H1 (cell line): ENCODE measurements around the gene HSPA12A. TPM values are rescaled to one million over a fixed set of nuclear protein-coding genes. Genes with fewer than 3 reads are reported as not detected.

Source experiments
- CTCF ChIA-PET: fragments of 300-600 bp; sonication (Branson Sonifier 250); formaldehyde crosslinking; loops from one replicate; lab custom pipeline; 2021; ENCODE audit not compliant: partially characterized antibody; lab: Charles Lee
- POLR2A ChIA-PET: fragments of 300-600 bp; sonication (Branson Sonifier 250); formaldehyde crosslinking; loops from one replicate; lab custom pipeline; 2021; ENCODE audit warnings: inconsistent platforms; ENCODE audit not compliant: partially characterized antibody; lab: Charles Lee
- DNase-seq, 2 experiments: peaks; one replicate each; pipeline versions ENCODE4 v3.0.0 to v3.0.0-alpha.2; 2010 to 2022; ENCODE audit warnings: low spot score in 2 of 2, low read depth in 1 of 2, mixed read lengths in 1 of 2
- FAIRE-seq: peaks from 2 replicates; lab custom pipeline; 2011; peaks lifted over from hg19 to GRCh38; lab: Jason Lieb, UNC
- H2AFZ ChIP-seq: 2 replicates; pipeline ENCODE4 v1.8.1; 2012; ENCODE audit warnings: low read length, inconsistent platforms
- H2AK5ac ChIP-seq: 2 replicates; pipeline ENCODE4 v1.6.1; 2013; ENCODE audit warnings: low read depth, low read length
- H2BK120ac ChIP-seq: replicated peaks from 2 replicates; pipeline ENCODE3; 2013; ENCODE audit warnings: low read depth, low read length, inconsistent platforms
- H2BK12ac ChIP-seq: 2 replicates; pipeline ENCODE4 v1.6.1; 2013; ENCODE audit warnings: low read depth, low read length
- H2BK15ac ChIP-seq: 2 replicates; pipeline ENCODE4 v1.6.1; 2013; ENCODE audit warnings: low read length
- H2BK20ac ChIP-seq: 2 replicates; pipeline ENCODE4 v1.6.1; 2013; ENCODE audit warnings: low read length
- H2BK5ac ChIP-seq: 2 replicates; pipeline ENCODE4 v1.6.1; 2013; ENCODE audit warnings: low read depth, low read length
- H3K14ac ChIP-seq: 2 replicates; pipeline ENCODE4 v1.6.1; 2013; ENCODE audit warnings: inconsistent platforms; ENCODE audit not compliant: insufficient read length
- H3K18ac ChIP-seq: 2 replicates; pipeline ENCODE4 v1.6.1; 2013; ENCODE audit warnings: low read length; ENCODE audit errors: extremely low read depth
- H3K23ac ChIP-seq: 2 replicates; pipeline ENCODE4 v1.6.1; 2013; ENCODE audit warnings: inconsistent platforms; ENCODE audit not compliant: insufficient read length
- H3K23me2 ChIP-seq: 2 replicates; pipeline ENCODE4 v1.6.1; 2013; ENCODE audit warnings: low read depth, low read length
- H3K27ac ChIP-seq: 2 replicates; pipeline ENCODE4 v1.6.1; 2011; ENCODE audit warnings: low read depth, low read length, inconsistent platforms
- H3K27me3 ChIP-seq, 4 experiments: replicated peaks in 1 of 4; 1 replicate in 1 of 4; 2 replicates in 3 of 4; pipeline versions ENCODE4 v1.6.1 to v1.8.1; 2011 to 2013; ENCODE audit warnings: low read length in 3 of 4, mild to moderate bottlenecking in 3 of 4, inconsistent platforms in 2 of 4, mixed read lengths in 2 of 4, moderate library complexity in 1 of 4; ENCODE audit not compliant: control insufficient read depth in 3 of 4, insufficient read depth in 3 of 4; ENCODE audit errors: extremely low read depth in 1 of 4
- H3K36me3 ChIP-seq, 4 experiments: 2 replicates each; pipeline versions ENCODE4 v1.6.1 to v1.8.1; 2011 to 2013; ENCODE audit warnings: mild to moderate bottlenecking in 4 of 4, low read length in 3 of 4, moderate library complexity in 2 of 4, control low read depth in 1 of 4, inconsistent platforms in 1 of 4; ENCODE audit not compliant: insufficient read depth in 4 of 4, control insufficient read depth in 2 of 4
- H3K4ac ChIP-seq: replicated peaks from 2 replicates; pipeline ENCODE3; 2013; ENCODE audit warnings: low read length, low read depth, mixed read lengths, inconsistent platforms; ENCODE audit not compliant: insufficient read length
- H3K4me1 ChIP-seq, 4 experiments: replicated peaks in 1 of 4; 1 replicate in 1 of 4; 2 replicates in 3 of 4; pipeline versions ENCODE4 v1.6.1 to v1.8.1; 2011 to 2013; ENCODE audit warnings: low read length in 3 of 4, inconsistent platforms in 2 of 4, mixed read lengths in 1 of 4; ENCODE audit not compliant: insufficient read depth in 4 of 4, control insufficient read depth in 3 of 4
- H3K4me2 ChIP-seq, 2 experiments: 2 replicates each; pipeline versions ENCODE4 v1.6.1 to v1.8.1; 2011 to 2013; ENCODE audit warnings: low read depth in 2 of 2, low read length in 2 of 2, control low read depth in 1 of 2, inconsistent platforms in 1 of 2, mild to moderate bottlenecking in 1 of 2; ENCODE audit not compliant: insufficient read depth in 1 of 2
- H3K4me3 ChIP-seq, 4 experiments: fragments of 200-600, 300-600 bp in 1 of 4; sonication (generic), shearing (Covaris generic), sonication (Bioruptor Twin) in 1 of 4; 2 replicates each; pipeline versions ENCODE4 v1.5.1 to v1.8.1; 2011 to 2016; ENCODE audit warnings: low read length in 4 of 4, low read depth in 3 of 4, control low read depth in 2 of 4, inconsistent platforms in 2 of 4, mild to moderate bottlenecking in 2 of 4, mixed read lengths in 1 of 4, moderate library complexity in 1 of 4; ENCODE audit not compliant: insufficient read depth in 2 of 4; ENCODE audit errors: extremely low read depth in 1 of 4
- H3K56ac ChIP-seq: replicated peaks from 2 replicates; pipeline ENCODE3; 2013; ENCODE audit warnings: low read depth, mild to moderate bottlenecking, mixed read lengths, low read length, inconsistent platforms; ENCODE audit not compliant: insufficient read length
- H3K79me1 ChIP-seq: 2 replicates; pipeline ENCODE4 v1.6.1; 2013; ENCODE audit warnings: low read depth, low read length, control low read depth
- H3K79me2 ChIP-seq, 2 experiments: 2 replicates each; pipeline versions ENCODE4 v1.6.1 to v1.8.1; 2012 to 2013; ENCODE audit warnings: low read length in 2 of 2, mild to moderate bottlenecking in 2 of 2, inconsistent platforms in 1 of 2; ENCODE audit not compliant: insufficient read depth in 2 of 2, control insufficient read depth in 1 of 2
- H3K9ac ChIP-seq, 4 experiments: replicated peaks in 1 of 4; 1 replicate in 1 of 4; 2 replicates in 3 of 4; pipeline versions ENCODE4 v1.6.1 to v1.8.1; 2011 to 2013; ENCODE audit warnings: low read depth in 3 of 4, low read length in 3 of 4, control low read depth in 2 of 4, mild to moderate bottlenecking in 2 of 4, moderate library complexity in 2 of 4, inconsistent platforms in 1 of 4; ENCODE audit errors: extremely low read depth in 1 of 4
- H3K9me3 ChIP-seq, 2 experiments: 2 replicates each; pipeline versions ENCODE4 v1.6.1 to v1.8.1; 2012 to 2013; ENCODE audit warnings: mild to moderate bottlenecking in 2 of 2, moderate library complexity in 2 of 2, control low read depth in 1 of 2, inconsistent platforms in 1 of 2, low read depth in 1 of 2, low read length in 1 of 2, mixed read lengths in 1 of 2; ENCODE audit not compliant: insufficient read depth in 2 of 2
- H4K20me1 ChIP-seq, 2 experiments: replicated peaks in 1 of 2; 2 replicates each; pipeline versions ENCODE3 to v1.8.1; 2011 to 2013; ENCODE audit warnings: inconsistent platforms in 2 of 2, low read length in 2 of 2, mild to moderate bottlenecking in 1 of 2; ENCODE audit not compliant: insufficient read depth in 2 of 2, control insufficient read depth in 1 of 2
- H4K5ac ChIP-seq: 2 replicates; pipeline ENCODE4 v1.6.1; 2013; ENCODE audit warnings: low read length, low read depth, mixed read lengths, inconsistent platforms; ENCODE audit not compliant: insufficient read length
- H4K8ac ChIP-seq: 2 replicates; pipeline ENCODE4 v1.8.0; 2013; ENCODE audit warnings: mild to moderate bottlenecking, moderate library complexity, low read length, inconsistent platforms; ENCODE audit not compliant: insufficient read depth; ENCODE audit errors: extremely low read depth
- H4K91ac ChIP-seq: replicated peaks from 2 replicates; pipeline ENCODE3; 2013; ENCODE audit warnings: low read length, mixed read lengths, inconsistent platforms; ENCODE audit not compliant: insufficient read length
- JUN ChIP-seq: IDR thresholded peaks from 2 replicates; pipeline ENCODE4 v1.6.1; 2011; ENCODE audit warnings: low read depth, mild to moderate bottlenecking, improper control_type of control experiment, low read length
- SAP30 ChIP-seq: fragments of 300-600 bp; sonication (generic); IDR thresholded peaks from 2 replicates; pipeline ENCODE4 v1.7.1; 2012; ENCODE audit warnings: low read length, moderate library complexity, mild to moderate bottlenecking, inconsistent platforms; ENCODE audit not compliant: insufficient read depth, insufficient replicate concordance
- WGBS, 2 experiments: shearing (Covaris generic) in 1 of 2; methylation state at CpG; one replicate each; pipeline versions ENCODE4 v1.1.6 to v1.1.7; 2013 to 2015; ENCODE audit warnings: low lambda C conversion rate in 2 of 2, mixed read lengths in 2 of 2, inconsistent platforms in 1 of 2, low coverage in 1 of 2, missing lambda C conversion rate in 1 of 2; ENCODE audit not compliant: insufficient replicate concordance in 2 of 2, insufficient coverage in 1 of 2, insufficient read length in 1 of 2; ENCODE audit errors: extremely low coverage in 1 of 2, missing lambda C conversion rate in 1 of 2; 5-methylcytosine and 5-hydroxymethylcytosine counted together
- polyA plus RNA-seq, 7 experiments: library from polyadenylated mRNA; depleted of rRNA in 3 of 7; stranded (reverse) in 5 of 7; unstranded in 2 of 7; fragments of >200 nt in 5 of 7; fragments of 200-250 nt in 2 of 7; gene quantifications; 1 replicate in 5 of 7; 2 replicates in 1 of 7; 4 replicates in 1 of 7; pipeline versions ENCODE4 v1.2.1 to v1.2.3, GENCODE V29; 2011 to 2013; ENCODE audit warnings: missing spikeins in 2 of 7, mixed read lengths in 2 of 7
- total RNA-seq: library from RNA; stranded (reverse); fragmentation: NEBNext Ultra II Directional; extraction: Animal tissue kit (Norgen Biotek cat#: 25700); gene quantifications from 2 replicates; pipeline ENCODE4 v1.2.1, GENCODE V29; 2021

The HSPA12A gene
- total and polyA plus RNA-seq, 2 of the 8 experiments (the other 6 are each of a cell fraction or from before 2014, with no cell fraction given), result 3.1 to 6.9 TPM

- Histone ChIP-seq H3K18ac (no peak overlapping the region), H3K27me3 (no peaks in the 10 kb centered on the region), H3K9me3 (no peaks in the 10 kb centered on the region), H3K27ac (no peak overlapping the region), H4K8ac (peak overlapping the region; percentile 21; the same call in 1 of the 2 replicates), H3K23me2 (peaks cover 4% of the 10 kb centered on the region; the same call in 1 of the 2 replicates), H4K5ac (no peak overlapping the region), H2BK20ac (no peak overlapping the region), H3K4me2 (no peak overlapping the region), H3K14ac (no peak overlapping the region), H2AK5ac (no peak overlapping the region), H2BK5ac (no peak overlapping the region), H2BK120ac (no peak overlapping the region), H3K9ac (no peak overlapping the region), H2AFZ (no peak overlapping the region), H3K79me2 (no peaks in the 10 kb centered on the region), H3K4me1 (peaks cover 0 to 3% (median 0%) of the 10 kb centered on the region in 4 experiments; a peak in 1 of 7 replicates), H3K56ac (no peak overlapping the region), H4K20me1 (no peaks in the 10 kb centered on the region), H4K91ac (no peak overlapping the region), H3K36me3 (no peaks in the 10 kb centered on the region), H3K4me3 (no peak overlapping the region), H2BK12ac (no peak overlapping the region), H3K23ac (no peak overlapping the region), H3K4ac (no peak overlapping the region), H2BK15ac (no peak overlapping the region), H3K79me1 (no peaks in the 10 kb centered on the region)
- CTCF ChIA-PET, result interaction anchor here (0.9 to 1.3 kb wide), 2 partner anchors 49 to 156 kb away, joined by 4 to 9 read pairs; no protein-coding TSS in a partner anchor
- FAIRE-seq (no peak), DNase-seq (no peak)
- 92% methylated on average over 17 of the region's 17 CpGs; no CpG with 5 or more reads in 1 of the 2 experiments for WGBS, 2 experiments
- POLR2A ChIA-PET, result no interaction called here
- TF ChIP-seq SAP30 (no peak), JUN (no peak)
Measured at GRCh38 chr10:116632596-116633215, 109.7 kb downstream of the HSPA12A start.
